Umbilical cord (tissue), 2 donors: Measurements from ENCODE around the gene OPCML. TPM values are rescaled to one million over a fixed set of nuclear protein-coding genes. Genes with fewer than 3 reads are reported as not detected.

ENCODE experiments used
- DNase-seq: peaks from one replicate; pipeline ENCODE4 v3.0.0-alpha.2; 2015; ENCODE audit warnings: low spot score
- total RNA-seq: library from RNA; depleted of rRNA; stranded (reverse); fragments of >200 nt; gene quantifications from one replicate; pipeline ENCODE4 v1.2.3, GENCODE V29; 2014; ENCODE audit warnings: low replicate concordance; ENCODE audit not compliant: insufficient read depth

The OPCML gene
- total RNA-seq, 1 donor from 2014 or later, result 4.8 TPM

DNA sequence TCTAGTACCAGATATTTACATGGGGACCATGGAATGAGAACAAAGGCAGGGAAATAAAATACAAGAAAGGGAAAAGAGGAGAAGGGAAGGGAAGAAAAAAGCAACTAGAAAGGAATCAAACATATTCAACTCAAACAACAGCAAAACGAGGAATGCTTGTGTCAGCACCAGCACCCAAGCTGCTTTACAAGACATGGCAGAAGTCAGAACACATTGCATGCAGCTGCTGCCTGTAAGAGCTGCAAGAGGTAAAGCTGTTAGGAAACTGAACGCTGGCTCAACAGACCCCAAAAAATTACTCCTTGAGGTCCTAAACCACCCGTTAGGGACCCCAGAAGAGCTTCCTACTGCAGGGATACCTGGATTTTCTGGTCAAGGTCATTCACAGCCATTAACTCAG lies 296.9 kb downstream of the OPCML start:
- DNase-seq, result no peak

DNA sequence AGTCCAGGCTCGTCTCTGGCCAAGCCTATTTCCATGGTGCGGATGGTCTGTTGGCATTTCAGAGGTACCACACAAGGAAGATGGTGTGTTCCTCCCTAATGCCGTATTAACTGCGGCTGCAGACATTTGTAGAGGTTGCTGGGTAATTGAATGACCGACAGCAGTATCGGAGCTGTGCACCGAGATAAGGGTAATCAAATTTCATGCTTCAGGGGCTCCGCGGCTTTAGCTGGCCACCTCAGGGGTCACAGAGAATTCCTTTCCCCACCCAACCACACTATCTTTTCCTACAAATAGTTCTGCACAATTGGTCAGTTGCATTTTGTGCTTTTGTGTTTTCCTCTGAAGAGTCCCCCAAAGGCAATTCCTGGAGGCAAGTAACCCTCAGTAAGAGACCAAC lies 297.4 kb downstream of the OPCML start:
- DNase-seq, result no peak

DNA sequence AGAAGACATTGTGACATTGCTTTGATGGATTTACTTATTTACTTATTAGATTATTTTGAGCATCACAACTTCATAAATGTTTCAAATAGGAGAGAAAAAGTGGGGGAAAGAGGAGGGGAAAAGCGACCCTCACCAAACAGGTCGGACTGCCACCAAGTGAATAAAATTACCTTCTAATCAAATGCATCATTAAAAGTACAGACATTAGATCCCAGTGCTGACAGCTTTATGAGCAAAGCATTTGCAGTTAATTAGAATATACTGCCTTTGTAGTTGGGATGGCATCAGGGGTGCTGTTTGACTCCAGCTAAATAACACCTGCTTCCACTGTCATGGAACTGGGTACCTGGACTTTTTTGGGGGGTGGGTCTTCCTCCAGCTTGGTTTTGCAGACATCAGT lies 299.6 kb downstream of the OPCML start:
- DNase-seq, result no peak

DNA sequence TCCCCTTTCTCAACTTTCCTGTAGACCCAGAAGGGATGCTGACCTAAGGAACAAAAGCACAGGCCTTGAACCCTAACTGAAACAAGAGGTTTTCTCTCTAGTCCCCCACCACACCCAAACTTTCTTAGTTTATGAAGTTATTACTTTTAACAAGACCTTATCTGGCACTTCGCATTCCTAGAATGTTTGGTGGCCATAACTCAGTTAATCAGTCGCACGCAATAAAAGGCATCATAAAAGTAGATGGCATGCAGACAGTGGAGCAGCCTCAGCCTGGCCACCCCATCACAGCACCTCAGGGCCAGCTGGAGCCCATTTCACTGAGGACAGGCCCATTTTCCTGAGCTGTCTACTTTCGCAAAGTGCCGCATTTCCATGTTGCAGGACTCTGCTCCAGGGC lies 301.9 kb downstream of the OPCML start:
- no peak for DNase-seq

DNA sequence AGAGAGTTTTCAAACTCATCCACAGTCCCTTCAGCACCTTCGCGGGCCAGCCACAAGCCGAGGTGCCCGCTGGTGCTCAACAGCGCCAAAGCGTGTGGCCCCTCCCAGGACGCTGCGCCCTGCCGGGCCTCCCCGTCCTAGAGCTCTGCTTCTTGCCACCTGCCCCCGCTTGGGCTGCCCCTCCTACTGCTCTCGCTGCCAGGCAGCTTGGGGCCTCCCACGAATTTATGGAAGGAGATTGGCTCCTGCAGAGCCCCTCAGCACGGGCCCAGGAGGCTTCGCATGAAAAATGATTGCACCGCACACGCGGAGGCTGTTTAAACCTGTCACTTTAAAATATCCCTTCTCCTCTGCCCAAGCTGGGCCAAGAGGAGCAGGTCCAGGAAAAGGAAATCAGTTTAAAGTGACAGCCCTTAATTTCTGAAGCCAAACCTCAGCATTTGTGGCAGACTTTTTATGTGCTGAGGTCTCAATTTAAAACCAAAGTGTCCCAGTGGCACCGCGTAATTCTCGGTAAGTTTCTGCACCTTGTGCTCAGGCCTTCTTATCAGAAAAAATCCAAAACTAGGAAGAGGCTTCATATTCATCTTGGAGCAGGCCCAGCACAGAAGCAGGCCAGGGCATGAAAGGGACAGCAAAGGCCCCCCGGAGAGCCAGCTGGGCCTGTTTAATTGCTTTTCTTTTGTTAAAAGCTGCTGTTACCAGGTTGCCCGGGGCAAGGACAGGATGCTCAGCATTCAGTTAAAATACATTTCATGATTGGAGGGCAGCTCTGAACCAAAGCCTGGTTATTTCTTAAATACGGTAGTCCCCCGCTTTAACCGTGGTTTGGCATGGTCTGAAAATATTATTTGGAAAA lies 303.6 kb downstream of the OPCML start:
- no peak for DNase-seq

DNA sequence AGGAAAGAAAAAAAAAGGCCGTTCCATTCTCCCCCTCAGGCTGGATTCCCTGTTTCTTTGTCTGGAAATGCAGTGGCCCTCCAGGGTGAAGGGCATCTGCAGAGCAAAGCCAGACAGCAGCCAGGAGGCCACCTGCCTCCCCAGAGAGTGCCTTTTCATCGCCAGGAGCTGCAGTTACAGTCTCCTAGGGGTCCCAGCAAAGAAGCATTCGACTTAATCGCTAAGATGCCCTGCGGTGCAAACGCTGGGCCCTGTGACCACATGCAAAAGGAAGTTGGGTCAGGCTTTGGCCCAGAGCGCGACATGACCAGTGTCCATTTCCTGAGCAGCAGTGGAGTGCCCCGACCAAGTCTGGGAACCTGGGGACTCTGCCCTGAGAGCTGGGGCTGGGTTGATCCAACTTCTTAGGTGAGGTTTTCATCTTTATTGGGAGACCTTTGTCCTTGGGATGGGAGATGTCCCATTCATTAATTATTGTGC lies 304.6 kb downstream of the OPCML start:
- DNase-seq, result no peak

DNA sequence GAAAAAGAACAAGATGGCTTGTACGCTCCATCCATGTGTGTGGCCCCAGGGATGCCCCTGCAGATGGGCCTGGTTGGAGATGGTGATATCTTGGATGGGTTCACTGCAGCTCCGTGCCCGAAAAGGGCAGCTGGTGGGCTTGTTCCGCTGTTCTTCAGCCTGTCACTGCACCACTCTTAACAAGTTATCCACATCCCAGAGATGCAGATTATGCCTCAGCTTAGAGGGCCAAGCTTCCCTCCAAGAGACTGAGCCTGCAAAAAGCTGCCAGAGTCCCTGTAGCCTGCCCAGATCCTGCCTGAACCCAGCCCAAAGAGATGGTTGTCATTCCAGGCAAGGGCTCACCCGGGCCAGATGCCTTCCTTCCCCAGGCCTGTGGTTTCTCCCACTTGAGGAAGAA lies 308.0 kb downstream of the OPCML start:
- no peak for DNase-seq

DNA sequence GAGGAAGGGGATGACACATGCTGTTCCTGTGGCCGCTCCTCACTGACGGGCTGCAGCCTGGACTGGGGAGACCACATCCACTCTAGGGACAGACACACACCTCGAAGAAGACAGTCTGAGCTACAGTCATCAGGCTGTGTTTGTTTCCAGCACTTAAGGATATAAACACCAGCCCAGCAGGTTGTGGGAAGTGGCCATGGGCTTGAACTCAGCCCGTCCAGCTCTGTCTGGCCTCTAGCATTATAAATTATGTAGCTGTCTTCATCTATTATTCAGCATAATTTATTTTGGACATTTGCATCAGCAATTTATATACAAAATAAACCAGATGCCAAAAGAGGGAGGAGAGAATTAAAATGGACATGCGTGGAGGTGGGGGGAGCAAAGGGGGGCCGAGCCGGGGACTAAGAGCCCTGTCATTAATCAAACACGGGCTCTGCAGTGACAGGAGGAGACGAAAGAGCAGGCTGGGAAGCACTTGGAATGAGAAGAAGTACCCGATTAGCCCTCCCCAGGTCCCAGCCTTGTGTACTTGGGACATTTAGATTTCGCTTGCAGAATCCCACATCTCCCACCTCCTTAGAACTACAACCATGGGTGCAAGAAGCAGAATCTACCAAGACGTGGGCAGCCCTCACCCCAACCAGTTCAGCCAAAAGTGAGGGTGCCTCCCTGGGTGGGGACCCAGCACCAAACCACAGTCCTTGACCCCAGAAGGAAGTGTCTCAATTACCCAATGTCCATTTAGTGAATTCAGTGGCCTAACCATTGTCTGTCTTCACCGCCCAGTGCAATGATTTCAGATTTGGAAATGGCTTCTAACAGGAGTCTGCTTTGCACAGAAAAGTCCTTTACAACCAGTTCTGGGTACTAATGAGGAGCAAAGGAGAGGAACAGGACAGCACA lies 309.6 kb downstream of the OPCML start:
- DNase-seq, result no peak

DNA sequence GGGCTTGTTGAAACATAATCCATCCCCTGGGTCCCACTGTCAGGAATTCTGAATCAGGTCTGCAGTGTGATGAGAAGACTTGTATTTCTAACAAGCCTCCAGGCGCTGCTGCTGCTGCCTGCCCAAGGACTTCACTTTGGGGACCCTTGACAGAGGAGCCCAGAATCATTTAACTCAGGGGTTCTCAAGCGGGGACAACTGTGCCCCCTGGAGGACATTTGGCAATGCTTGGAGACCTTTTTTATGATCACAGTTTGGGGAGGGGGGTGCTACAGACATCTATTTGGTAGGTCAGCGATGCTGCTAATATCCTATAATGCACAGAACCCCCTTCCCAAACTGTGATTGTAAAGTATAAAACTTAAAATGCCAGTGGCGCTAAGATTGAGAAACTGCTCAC lies 312.8 kb downstream of the OPCML start:
- no peak for DNase-seq

DNA sequence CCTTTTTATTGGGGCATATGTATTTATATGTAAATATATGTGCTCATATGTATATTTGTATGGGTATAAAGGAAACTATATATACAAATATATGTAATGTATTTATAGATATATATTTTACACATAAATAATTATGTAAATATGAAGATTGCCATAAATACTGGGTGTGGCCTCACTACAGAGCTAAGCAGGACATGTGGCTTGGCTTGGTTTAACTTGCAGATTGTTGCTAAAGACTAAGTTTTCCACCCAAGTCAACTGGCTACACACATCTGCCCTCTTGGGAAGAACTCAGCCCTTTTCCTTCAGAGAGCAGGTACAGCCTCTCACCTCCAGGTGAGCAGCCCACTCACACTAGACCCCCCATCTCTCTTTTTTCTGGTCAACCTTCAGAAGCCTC lies 315.5 kb downstream of the OPCML start:
- no peak for DNase-seq

DNA sequence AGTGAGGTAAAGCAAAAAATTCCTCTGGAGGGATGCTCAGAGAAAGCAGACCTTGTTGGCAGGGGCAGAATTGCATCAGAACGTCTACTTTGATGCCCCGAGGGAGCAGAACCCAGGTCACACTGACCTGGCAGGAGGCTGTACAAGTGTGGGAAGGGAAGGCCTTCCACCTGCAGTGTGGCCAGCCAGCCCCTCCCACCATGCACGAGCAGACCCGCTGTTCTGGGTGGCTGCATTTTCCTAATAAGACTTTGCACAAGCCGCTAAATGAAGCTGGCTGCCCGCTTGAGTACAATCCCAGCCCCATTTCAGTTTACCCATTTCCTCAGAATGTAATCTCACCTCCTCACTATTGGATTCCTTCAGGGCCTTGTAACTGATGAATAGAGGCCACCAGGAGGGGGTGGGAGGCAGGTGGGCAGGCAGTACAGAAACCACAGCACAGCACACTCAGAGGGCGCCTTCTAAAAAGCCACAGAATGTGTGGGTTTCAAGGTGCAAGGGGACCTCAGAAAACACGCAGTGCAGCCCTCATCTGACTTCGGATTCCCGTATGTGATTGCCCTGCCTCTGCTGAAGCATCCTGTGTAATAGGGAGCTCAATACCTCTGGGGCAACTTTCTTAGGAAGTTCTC lies 316.6 kb downstream of the OPCML start:
- DNase-seq, result no peak

DNA sequence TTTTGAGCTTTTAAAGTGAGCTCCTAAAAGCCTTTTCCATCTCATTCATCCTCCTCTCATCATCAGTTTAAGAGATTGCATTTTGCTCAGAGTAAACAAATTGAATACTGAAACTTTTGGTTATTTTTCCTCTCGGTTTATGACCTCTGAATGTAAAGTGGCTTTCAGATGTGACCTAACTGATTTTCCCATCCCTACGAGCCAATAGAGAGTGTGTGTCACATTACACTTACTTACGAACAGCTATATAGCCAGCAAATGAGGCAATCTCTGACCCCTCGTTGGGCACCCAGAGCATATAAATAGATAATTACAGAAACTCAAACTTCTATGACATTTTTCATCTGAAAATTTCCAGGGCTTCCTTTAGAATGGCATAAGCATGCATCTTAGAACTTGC lies 317.7 kb downstream of the OPCML start:
- DNase-seq, result no peak

DNA sequence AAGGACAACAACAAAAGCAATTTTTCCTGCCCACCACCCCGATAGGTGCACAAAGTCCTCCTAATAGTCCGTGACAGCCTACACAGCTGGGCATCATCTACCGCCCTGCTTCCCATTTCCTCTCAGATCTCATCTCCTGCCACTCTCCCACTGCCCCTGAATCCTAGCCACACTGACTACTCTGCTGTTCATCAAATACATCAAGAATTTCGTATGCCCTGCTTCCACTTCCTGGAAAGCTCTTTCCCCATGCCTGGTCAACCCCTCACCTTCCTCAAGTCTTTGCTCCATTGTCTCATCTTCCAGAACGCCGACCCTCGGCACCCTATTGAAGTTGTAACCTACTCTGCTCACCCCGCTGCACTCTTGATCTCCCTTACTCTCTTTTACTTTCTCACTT lies 320.1 kb downstream of the OPCML start:
- DNase-seq, result no peak

DNA sequence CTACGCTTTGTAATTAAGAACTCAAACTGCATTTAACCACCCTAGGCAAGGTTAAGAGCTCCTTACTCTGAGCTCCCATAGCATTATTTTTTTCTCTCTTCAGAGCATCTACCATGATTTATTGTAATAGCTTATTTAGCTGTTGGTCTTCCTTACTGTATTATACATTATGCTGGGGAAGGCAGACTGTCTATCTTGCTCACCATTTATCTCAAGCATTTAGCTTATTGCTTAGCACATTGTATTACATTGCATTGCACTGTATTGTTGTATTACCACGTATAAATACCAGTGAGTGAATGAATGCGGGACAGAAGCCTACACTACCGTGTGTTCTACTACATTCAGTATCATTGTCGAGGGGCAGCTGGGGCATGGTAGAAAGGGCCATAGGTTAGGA lies 324.3 kb downstream of the OPCML start:
- DNase-seq, result no peak

DNA sequence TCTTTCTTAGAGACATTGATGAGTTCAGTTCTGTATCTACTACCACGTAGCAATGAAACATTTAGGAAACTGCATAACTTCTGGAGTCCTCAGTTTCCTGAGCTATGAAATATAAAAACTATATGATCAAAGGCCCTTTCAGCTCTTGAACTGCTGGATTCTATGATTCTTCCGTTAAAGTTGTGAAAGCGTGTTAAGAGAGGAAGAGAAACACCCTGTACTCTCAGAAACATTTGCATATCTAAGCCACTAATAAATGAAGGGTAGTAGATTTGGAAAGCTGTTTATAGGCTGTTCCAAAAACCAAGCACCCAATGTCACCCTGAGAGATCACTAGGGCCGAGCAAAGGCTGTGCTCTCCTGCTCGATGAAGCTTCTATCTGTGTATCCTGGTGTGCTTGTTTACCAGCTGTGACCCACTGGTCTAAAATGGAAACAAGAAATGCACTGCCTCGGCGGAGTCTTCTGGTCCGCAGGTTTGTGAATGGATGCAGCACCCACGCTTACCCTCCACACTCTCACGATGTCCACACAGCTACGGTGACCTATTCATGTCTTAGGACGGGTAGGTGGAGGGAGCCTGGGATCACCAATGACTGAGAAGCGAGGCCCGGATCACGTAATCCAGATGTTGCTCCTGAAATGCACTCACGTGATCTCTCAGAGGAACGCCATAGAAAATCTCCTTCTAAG lies 325.8 kb downstream of the OPCML start:
- DNase-seq, result no peak

DNA sequence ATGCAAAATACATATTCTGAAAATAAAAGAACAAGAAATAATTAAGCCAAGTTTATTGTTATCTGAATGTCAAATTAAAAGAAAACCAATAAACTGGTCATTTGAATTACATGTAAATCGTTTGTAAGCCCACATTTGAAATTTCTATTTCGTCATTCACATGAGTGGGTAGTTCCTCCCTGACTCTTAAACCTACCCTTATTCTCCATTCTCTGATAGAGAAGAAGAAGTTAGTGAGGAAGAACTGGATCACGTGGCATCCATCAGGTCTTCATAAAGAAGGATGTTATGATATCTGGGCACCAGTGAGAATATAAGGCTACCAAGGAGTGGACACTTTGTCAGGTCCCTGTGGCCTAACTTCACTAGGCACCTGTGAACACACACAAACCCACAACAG lies 328.1 kb downstream of the OPCML start:
- no peak for DNase-seq

DNA sequence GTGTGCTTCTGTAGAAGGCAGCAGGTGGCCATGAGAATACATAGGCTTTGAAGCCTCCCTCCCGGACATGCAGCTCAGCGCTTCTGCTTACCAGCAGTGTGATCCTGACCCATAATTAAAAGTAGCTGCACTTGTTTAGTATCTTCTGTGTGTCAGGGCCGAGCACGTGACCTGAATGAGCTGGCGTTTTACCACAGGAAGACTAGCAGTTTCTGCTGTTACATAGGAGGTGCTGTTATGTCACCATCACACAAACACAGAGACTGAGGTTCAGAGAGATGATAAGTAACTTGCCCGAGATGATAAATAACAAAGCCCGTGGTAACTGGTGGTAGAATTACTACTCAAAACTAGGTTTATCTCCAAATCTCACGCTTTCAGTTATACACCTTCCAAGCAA lies 329.5 kb downstream of the OPCML start:
- DNase-seq, result no peak

DNA sequence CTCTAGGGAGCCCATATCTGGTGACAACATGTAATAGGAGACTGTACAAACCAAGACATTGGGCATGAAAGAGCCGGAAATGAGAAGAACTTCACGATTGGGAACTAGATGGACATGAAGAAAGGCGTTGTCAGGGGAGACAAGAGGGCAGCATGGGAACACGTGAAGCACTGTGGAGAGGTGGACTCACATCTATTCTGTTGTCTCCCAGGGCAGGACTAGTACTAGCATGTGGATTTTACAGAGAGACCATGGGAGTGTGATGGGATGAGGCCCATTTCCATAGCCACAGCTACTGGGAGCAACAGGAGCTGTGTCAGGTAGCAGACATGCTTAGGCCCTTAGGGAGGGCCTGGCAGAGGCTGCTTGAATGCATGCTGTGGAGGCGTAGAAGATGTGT lies 333.9 kb downstream of the OPCML start:
- DNase-seq, result no peak

DNA sequence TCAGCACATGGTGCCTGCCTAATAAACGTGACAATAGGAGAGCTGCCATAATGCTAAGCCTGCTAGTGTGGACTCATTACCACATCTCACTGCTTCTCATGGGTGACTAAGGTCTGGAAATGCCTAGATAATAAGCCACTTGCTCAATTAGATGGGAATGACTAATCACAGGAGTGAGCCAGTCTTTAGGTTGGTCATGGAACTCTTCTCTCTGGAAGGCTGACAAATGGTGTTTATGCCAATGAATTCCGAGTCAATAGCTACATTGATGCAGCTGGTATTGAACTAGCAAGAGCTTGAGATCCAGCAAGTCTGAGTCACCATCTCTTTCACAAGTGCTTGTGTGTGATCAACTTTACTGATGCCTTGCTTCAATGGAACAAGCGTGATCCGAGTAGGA lies 334.9 kb downstream of the OPCML start:
- DNase-seq, result no peak

DNA sequence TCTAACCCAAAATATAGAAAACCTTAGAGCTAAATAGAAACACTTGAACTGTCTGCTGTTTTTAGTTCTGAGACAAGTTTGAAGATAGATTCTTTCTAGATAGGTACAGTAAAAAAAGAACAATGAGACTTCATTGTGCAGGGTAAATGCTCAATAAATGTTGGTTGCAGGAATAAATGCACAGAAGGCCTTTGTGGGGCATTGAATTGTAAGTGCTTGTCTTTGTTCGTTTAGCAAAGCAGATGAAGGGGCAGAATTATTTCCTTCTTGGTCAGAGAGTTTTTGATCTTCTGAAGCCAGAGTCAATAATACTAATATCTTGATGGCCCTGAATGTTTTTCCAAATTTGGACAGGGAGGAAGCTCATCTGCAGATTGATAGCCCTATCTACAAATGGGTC lies 340.4 kb downstream of the OPCML start:
- DNase-seq, result no peak

DNA sequence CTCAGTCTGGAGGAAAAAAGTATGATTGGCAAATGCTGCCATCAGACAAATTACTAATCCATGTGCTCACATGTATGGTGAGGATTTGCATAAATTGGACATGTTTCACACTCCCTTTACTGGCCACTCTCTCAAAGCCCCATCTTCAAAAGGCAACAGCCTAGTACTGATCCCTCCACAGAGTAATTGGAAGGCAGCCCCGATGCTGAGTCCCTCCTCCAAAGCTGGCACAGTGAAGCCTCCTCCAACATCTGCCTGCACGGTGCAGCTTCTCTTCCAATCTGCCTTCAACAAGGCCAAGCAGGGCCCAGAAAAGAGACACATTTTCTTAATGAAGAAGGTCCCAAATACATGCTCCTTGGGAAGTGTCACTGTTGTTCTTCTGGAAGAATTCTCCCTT lies 350.6 kb downstream of the OPCML start:
- DNase-seq, result peak; percentile 41

DNA sequence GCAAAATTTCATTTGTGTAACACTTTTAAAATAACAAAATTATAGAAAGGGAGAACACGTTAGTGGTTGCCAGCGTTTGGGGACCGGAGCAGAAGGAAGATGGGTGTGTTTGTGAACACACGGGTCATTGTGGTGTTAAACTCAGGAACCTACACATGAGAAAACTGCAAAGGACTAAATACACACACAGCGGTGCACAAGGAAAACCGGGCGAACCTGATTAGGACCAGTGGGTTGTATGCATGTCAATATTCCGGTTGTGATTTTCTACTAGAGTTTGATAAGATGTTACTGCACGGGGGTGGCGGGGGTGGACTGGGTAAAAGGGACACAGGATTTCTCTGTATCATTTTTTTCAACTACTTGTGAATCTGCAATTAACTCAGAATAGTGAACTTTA lies 351.2 kb downstream of the OPCML start:
- no peak for DNase-seq
